Activated CD4-positive, alpha-beta T cell treated with anti-CD3 and anti-CD28 coated beads, Interleukin-10, Interleukin-2, amounts not matched to agents 100 ng/mL and 50 ng/mL, durations not matched to agents 16 hours and 8 hours (primary cell): Measurements from ENCODE around the gene AHI1.
"Not testable (repeated sequence)": the region's sequence is repeated elsewhere in the genome, so short reads cannot be mapped to it uniquely, and the experiment has no call there.

Experiments
- DNase-seq: peaks from one replicate; pipeline ENCODE4 v3.0.0-alpha.2; 2020

Gene AHI1

DNA sequence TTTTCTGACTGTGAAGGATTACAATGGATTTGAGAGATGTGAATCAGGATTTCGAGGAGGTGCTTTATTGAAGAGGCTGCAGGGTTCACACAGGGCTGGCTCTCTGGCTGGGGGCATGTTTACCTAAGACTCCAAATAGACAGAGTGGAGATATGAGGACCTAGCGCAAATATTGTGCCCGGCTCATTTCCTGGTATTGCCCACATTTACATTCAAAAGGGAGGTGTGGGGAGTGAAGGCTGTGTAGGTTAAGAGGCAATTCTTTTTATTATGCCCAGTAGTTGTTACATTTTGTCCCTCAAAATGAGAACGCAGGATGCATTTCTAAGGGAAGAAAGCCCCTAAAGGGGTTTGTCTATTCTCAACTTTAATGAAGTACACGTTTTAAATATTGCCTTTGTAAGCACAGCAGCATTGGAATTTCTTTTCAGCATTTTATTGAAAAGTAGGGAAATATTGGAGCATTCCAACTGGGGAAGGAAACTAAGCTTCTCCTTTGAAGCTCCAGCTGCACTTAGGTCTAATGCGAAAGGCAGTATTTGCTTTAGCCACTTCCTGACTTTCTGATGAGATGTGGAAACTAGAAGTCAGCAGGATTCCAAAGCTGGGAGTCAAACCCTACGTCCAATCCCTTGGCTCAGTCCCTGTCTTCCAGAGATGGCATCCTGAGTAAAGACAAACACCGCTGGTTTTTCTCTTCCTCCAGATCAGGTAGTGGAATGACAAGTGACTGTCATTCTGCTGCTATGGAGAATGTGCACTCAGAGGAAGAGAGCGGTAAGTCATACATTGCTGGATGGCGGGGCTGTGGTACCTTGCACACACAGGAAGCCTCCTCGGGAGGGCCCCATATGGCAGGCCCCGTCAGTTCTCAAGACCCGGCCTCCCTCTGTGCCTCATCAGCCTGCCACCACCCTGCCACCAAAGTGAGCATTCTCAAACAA, 245.8 kb downstream of the AHI1 start:
- DNase-seq = peak; percentile 28

DNA sequence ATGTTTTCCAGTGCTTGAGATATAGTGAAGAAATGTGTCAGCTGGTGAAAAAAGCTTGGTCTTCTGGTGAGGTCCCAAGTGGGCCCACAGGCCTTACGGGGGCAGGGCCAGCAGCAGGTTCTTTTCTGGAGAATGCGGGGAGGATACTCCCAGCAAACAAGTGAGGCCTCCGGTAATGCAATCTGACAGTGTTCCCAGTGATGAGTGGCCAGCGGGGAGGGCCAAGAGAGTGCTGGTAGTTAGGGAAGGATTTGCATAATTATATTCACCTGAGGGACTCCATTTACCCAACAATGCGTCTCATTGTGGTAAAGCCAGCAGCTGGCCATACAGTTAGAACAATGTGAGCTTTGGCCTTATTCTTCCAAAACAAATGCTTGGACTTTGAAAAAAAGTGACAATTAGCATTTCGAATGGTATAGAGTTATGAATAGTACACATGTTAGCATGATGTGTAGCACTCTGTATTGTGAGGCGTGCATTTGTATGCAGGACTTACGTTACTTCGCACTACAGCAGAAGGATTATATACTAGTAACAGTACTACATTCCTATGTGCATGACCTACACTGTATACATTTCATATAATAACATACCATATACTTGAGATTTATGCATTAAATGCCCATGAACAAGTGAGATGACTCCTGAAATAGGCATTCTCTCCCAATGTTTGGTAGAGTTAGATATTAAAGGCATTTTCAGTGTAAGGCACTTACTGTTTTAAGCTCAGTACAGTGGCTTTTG, 246.6 kb downstream of the AHI1 start:
- no peak for DNase-seq

DNA sequence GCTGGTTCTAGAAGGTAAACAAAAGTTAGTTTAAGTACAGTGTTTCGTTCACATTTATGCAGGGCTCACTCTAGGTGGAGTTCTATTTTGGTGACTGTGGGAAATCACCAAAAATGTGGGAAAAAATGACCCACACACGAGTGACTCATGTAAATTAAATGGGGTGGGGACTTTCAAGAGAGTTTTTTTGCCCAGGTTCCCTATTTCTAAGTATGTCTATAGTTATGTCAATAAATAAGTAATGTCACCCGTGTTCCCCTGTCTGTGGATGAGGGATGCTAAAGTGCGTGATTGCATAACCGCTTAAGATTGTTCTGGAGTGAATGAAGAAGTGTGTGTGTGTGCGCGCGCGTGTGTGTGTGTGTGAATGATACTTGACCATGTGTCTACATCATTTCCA, 247.3 kb downstream of the AHI1 start:
- no peak for DNase-seq

GRCh38 chr6:135246412-135247012, 251.0 kb downstream of the AHI1 start:
- DNase-seq = not testable (repeated sequence)

DNA sequence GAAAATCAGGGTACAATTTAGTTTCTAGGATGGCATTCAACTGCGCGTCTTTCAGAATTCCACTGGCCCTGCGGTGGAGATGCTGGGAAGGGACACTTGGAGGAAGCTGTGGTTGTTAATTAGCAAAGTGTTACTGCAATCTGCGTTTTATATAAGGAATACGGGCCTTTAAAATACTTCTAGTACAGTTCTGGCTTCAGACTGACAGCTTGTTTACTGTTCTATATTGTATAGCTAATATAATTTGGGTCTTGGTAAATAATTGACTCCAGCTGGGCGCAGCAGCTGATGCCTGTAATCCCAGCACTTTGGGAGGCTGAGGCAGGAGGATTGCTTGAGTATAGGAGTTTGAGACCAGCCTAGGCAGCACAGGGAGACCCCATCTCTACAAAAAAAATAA, 252.7 kb downstream of the AHI1 start:
- no peak for DNase-seq

DNA sequence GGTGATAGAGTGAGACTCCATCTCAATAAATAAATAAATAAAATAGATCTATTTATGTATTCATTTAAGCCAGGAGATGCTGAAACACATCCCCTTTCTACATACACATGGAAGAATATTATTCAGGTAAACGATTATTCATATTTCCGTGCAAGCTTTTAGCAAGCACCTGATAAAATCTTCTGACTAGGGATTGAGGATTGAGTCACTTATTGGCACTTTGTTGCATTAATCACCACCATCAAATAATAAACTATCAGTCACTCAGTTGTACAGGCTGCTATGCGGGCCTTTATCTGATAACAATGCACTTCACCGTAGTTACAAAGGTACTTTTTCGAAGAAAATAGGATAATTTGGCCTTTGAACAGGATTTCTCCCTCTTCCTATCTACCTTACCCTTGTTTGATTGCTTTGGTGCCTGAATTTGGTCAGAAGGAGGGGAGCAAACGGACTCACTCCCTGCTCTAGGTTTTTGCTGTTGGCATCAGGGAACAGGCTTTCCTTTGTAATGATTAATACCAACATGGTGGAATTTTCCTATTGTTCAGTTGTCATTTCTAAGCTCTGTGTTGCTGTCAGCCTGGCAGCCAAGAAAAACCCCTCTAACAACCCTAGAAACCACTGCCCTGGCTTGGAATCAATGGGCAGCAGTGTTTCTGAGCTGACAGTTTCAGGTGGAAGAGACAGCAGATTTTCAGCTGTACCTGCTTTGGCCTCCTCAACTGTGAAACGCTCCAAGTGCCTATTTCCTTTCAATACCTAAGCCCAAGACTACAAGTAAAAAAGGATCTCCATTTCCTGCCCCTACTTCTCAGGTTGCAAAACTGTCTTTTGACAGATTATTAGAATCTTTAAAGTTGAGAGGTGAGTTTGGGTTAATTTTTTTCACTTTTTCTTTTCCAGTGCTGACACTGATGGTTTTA, 253.4 kb downstream of the AHI1 start:
- DNase-seq = no peak

DNA sequence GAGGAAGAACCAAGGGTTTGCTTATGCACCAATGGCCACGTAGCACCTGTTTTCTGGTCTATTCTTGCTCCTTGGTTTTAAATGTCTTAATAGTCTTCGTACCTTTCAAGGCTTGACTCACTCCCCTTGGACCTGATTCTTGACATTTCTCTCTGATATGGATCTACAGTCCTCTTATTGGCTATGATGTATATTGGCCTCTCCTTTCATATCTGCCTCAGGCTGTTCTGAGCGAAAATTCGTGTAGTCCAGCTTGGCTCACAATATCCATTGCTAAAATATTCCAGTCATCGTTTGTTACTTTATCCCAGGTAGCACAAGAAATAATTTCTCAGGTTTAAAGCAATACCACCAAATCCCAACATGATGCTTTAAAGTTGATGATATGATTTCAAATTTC, 256.8 kb downstream of the AHI1 start:
- no peak for DNase-seq

- peak; percentile 38 for DNase-seq
Observed at GRCh38 chr6:135236732-135237131, 260.8 kb downstream of the AHI1 start.

DNA sequence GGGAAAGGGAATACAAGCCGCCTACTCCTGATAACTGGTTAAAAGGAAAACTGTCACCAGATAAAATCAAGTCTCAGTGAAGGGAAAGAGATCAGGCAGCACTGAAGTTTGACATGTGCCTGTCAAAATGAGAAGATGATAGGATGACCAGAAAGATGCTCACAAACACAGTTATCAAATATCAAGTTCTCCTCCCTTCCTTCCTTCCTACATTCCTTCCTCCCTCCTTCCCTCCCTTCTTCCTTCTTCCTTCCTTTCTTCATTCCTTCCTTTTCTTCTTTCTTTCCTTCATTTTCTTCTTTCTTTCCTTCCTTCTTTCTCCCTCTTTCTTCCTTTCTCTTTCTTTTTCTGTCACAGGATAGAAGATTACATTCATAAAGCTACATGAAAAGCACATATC, 261.2 kb downstream of the AHI1 start:
- DNase-seq = no peak

DNA sequence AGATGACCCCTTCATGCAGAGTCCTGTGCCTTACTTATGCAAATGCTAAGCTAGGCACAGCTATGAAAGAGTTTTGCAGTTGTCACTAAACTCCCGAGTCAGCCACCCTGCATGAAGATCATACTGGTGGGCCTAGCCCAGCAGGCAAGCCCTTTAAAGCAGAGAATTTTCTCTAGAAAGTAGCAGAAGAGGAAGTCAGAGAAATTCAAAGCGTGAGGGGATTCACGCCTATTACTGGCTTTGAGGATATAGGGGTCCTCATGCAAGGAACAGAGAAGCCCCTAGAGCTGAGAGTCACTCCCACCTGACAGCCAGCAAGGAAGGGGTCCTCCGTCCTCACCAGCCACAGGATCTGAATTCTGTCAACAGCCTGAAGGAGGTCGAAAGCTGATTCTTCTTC, 261.8 kb downstream of the AHI1 start:
- no peak for DNase-seq

GRCh38 chr6:135234492-135234780, 263.1 kb downstream of the AHI1 start:
- no peak for DNase-seq

GRCh38 chr6:135233686-135234491, 263.7 kb downstream of the AHI1 start:
- peak; percentile 76 for DNase-seq
